GM18519 (cell line): ENCODE results near the gene OR4A47.
"Not testable (repeated sequence)": the region's sequence is repeated elsewhere in the genome, so short reads cannot be mapped to it uniquely, and the experiment has no call there.

ENCODE experiments used
- ATAC-seq: cut with Tn5 transposase; IDR thresholded peaks from one replicate; pipeline ENCODE4 v1.9.1; 2021; ENCODE audit warnings: mild to moderate bottlenecking, moderate library complexity; ENCODE audit not compliant: unreplicated experiment, low FRiP score

The OR4A47 gene, protein sequence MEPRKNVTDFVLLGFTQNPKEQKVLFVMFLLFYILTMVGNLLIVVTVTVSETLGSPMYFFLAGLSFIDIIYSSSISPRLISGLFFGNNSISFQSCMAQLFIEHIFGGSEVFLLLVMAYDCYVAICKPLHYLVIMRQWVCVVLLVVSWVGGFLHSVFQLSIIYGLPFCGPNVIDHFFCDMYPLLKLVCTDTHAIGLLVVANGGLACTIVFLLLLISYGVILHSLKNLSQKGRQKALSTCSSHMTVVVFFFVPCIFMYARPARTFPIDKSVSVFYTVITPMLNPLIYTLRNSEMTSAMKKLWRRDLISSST

DNA sequence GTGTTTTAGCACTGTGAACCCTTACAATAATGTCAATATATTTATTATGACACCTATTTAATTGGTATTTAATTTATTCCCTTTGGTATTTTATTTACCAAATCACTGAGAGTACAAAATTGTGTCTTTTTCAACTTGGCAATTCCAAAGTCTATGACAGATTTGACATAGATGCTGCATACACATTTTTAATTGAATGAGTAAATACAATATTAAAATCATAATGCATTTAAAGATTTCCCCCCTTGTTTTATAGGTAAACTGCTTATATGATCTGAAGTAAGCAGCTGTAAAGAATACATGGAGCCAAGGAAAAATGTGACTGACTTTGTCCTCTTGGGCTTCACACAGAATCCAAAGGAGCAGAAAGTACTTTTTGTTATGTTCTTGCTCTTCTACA, at the start of gene OR4A47:
Gene OR4A47, plus strand, starts transcription at position 301 of the 400 bp plus-strand sequence. Its CDS starts 0 bp downstream, at position 301.
- ATAC-seq, result not testable (repeated sequence)

GRCh38 chr11:48455909-48456308, 32.7 kb upstream of the OR4A47 start:
- ATAC-seq, result not testable (repeated sequence)

DNA sequence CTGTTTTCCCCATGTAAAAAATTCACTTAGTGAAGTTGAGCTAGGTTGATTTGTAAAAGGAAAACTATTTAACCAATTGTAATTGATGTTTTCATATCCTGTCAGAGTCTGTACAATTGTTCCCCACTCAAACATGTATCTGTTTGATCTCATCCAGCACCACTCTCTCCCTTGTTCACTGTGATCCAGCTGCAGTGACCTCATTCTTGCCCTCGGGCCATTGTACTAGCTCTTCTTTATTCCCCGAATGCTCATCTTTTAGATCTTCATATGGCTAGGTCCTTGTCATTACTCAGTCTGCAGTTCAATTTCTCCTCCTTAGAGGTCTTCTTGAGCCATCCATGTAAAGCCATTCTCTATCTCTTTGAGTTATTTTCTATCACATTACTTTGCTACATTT, 14.6 kb upstream of the OR4A47 start:
- ATAC-seq, result not testable (repeated sequence)

GRCh38 chr11:48474703-48475102, 13.9 kb upstream of the OR4A47 start:
- ATAC-seq, result not testable (repeated sequence)

DNA sequence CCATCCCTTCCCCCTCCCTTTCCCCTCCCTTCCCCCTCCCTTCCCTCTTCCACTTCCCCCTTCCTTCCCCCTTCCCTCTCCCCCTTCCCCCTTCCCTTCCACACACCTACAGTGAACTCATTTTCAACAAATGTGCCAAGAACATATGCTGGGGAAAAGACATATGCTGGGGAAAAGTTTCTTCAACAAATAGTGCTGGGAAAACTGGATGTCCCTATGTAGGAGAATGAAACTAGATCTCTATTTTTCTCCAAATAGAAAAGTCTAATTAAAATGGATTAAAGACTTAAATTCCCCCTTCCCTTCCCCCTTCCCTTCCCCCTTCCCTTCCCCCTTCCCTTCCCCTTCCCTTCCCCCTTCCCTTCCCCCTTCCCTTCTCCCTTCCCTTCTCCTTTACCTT, 17.6 kb downstream of the OR4A47 start:
- not testable (repeated sequence) for ATAC-seq

GRCh38 chr11:48538991-48539390, 50.4 kb downstream of the OR4A47 start:
- no peak for ATAC-seq
